Stimulated activated effector memory CD8-positive, alpha-beta T cell treated with anti-CD3 and anti-CD28 coated beads, Interleukin-12 subunit alpha, Interleukin-12 subunit beta, amount 100 ng/mL, for 72 hours (primary cell): Measurements from ENCODE around the gene BSPRY.
A peak's percentile ranks its signal among the peaks of the same experiment; 100 is the strongest.
"Not testable (repeated sequence)": the region's sequence is repeated elsewhere in the genome, so short reads cannot be mapped to it uniquely, and the experiment has no call there.

Source experiments
- ATAC-seq: fragments of 150-1000 bp; cut with Tn5 transposase; 2 replicates; pipeline ENCODE4 v1.10.0; 2021
- DNase-seq, 2 donors: peaks; one replicate each; pipeline ENCODE4 v3.0.0; 2021 to 2022; ENCODE audit warnings: low spot score in 2 of 2
- H3K27ac Mint-ChIP-seq: one replicate; pipeline ENCODE4 v1.8.0; 2022; ENCODE audit warnings: mild to moderate bottlenecking, mixed read lengths
- H3K36me3 Mint-ChIP-seq: one replicate; pipeline ENCODE4 v1.8.0; 2022; ENCODE audit warnings: mild to moderate bottlenecking, mixed read lengths
- H3K4me1 Mint-ChIP-seq: one replicate; pipeline ENCODE4 v1.8.0; 2022; ENCODE audit warnings: mixed read lengths
- H3K4me3 Mint-ChIP-seq: one replicate; pipeline ENCODE4 v1.8.0; 2022; ENCODE audit warnings: mild to moderate bottlenecking, mixed read lengths
- H3K9me3 Mint-ChIP-seq: one replicate; pipeline ENCODE4 v1.8.0; 2022; ENCODE audit warnings: mixed read lengths

BSPRY gene

DNA sequence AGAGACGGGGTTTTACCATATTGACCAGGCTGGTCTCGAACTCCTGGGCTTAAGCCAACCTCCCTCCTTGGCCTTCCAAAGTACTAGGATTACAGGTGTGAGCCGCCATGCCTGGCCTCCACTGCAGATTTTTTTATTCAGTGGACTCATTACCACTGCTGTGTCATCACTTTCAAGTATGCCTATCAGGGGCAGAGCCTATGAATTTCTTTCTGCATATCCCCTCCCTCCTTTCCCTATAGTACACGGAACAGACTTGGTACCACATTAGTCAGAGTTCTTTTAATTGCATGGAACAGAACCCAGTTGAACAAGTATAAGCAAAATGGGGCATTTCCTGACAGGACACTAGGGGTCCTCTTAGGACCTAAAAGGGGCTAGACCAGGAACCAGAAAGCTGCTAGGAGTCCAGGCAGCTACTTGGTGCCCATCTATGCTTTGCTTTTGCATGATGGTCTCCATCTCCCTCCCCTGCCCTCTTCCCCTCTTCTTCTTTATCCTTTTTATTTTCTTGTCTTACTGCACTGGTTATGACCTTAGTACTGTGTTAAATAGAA, 5.8 kb downstream of the BSPRY start:
- H3K4me3 Mint-ChIP-seq = no peak overlapping the region
- DNase-seq (no peak), ATAC-seq (no peak)
- H3K27ac Mint-ChIP-seq = no peak overlapping the region
- no peaks in the 10 kb centered on the region for H3K9me3 Mint-ChIP-seq
- peaks cover 23% of the 10 kb centered on the region for H3K4me1 Mint-ChIP-seq
- H3K36me3 Mint-ChIP-seq = no peaks in the 10 kb centered on the region

DNA sequence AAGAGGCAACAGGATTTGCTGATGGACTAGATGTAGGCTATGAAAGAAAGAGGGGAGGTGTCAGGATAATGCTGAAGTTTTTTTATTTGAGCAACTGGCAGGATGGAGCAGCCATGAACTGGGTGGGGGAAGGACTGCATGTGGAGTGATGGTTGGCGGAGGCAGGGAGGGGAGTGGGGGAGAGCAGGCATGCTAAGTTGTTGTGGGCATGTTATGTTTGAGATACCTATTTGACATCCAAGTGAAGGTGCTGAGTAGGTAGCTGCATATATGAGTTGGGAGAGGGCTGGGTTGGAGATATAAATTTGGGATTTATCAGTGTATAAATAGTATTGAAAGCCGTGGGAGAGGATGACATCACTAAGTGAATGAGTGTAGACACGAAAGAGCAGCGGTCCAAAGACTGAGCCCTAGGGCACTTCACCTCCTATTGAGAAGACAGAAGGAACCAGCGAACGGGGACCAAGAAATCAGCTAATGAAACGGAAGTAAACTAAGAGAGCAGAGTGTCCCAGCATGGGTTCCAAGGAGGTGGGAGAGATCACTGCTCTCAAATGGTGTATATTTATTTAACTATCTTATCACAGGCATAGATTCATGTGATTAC, 7.4 kb downstream of the BSPRY start:
- no peak overlapping the region for H3K27ac Mint-ChIP-seq
- DNase-seq (no peak), ATAC-seq (no peak)
- no peaks in the 10 kb centered on the region for H3K9me3 Mint-ChIP-seq
- H3K36me3 Mint-ChIP-seq = no peaks in the 10 kb centered on the region
- H3K4me3 Mint-ChIP-seq = no peak overlapping the region
- H3K4me1 Mint-ChIP-seq = peaks cover 16% of the 10 kb centered on the region

DNA sequence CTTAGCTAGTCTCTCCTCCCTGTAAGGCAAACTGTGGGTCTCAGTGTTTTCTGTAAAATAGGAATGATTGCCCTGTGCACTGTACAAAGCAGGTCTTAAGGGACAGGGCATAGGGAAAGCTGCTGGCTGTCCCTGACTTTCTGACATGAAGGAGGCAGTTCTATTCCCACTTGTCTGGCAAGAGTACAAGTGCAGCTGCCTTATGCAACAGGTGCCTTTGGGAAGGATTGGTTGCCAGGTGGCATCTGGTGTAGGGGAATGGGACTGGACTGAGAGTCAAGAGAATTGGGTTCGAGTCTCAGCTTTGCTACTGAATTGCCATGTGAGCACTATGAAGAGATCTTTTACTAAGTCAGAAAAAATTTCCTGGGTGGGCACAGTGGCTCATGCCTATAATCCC, 10.0 kb downstream of the BSPRY start:
- ATAC-seq = no peak
- Mint-ChIP-seq H3K9me3 (no peaks in the 10 kb centered on the region), H3K36me3 (no peaks in the 10 kb centered on the region), H3K4me3 (no peak overlapping the region), H3K27ac (no peak overlapping the region), H3K4me1 (peaks cover 12% of the 10 kb centered on the region)
- DNase-seq = no peak

DNA sequence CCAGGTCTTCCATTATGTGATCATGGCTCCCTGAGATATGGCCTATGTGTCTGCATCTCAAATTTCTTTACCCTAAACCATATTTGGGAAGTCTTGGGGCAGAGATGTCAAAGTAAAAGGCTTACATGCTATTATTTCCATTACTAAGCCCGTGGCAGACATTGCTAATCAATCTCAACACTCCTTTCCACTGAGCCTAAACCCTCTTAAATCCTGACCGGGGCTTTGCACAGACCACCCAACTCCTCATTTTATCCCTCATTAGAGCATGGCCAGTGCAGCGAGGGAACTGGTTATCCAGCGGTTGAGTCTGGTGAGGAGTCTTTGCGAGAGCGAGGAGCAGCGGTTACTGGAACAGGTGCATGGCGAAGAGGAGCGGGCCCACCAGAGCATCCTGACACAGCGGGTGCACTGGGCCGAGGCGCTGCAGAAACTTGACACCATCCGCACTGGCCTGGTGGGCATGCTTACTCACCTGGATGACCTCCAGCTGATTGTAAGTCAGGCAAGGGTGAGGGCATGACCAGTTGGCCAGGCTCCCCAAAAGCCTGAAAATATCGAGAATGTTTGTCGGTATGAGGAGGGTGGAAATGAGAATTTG, 11.0 kb downstream of the BSPRY start:
- H3K36me3 Mint-ChIP-seq = no peaks in the 10 kb centered on the region
- H3K27ac Mint-ChIP-seq = no peak overlapping the region
- ATAC-seq (no peak), DNase-seq (no peak)
- H3K9me3 Mint-ChIP-seq = no peaks in the 10 kb centered on the region
- peaks cover 12% of the 10 kb centered on the region for H3K4me1 Mint-ChIP-seq
- H3K4me3 Mint-ChIP-seq = no peak overlapping the region

DNA sequence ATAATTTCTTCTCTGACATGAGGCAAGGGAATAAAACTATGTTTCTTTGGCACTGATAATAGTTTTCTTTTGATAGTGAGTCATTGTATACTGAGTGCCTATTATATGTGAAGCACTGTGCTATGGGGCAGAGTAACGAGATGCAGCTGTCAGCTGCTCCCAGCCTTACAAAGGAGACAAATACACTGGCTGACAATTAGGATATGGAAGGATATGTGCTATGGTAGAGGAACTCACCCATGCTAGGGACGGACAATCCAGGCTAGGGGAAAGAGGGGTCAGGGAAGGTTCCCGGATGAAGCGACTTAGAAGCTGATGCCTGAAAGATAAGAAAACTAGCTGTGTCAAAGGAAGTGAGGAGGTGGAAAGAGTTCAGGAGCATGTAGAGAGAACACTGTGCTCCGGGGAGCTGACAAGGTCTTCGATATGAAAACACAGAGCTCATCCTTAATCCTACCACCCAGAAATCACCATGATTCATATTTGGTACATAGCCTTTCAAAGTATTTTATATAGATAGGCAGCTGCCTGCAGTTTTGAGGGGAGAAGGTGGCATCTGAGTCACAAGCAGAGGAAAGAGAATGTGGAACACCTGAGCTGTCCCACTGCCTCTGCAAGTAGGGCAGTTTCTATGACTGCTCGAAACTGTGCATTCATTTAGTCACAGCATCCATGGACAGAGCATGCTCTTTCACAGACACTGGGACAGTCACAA, 12.1 kb downstream of the BSPRY start:
- Mint-ChIP-seq H3K4me3 (no peak overlapping the region), H3K9me3 (no peaks in the 10 kb centered on the region), H3K36me3 (no peaks in the 10 kb centered on the region), H3K27ac (no peak overlapping the region), H3K4me1 (peaks cover 12% of the 10 kb centered on the region)
- DNase-seq = no peak
- ATAC-seq = peak; percentile 93

DNA sequence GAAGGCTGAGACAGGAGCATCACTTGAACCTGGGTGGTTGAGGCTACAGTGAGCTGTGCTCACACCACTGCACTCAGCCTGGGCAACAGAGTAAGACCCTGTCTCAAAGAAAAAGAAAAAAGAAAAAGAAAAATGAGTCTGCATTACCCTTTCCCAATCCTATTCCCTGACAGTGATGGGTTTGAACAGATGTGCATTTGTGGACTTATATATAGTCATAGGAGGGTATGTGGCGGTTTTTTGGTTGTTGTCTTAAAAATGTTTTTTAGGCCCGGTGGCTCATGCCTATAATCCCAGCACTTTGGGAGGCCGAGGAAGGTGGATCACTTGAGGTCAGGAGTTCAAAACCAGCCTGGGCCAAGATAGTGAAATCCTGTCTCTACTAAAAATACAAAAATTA, 14.0 kb downstream of the BSPRY start:
- no peak for ATAC-seq
- peaks cover 12% of the 10 kb centered on the region for H3K4me1 Mint-ChIP-seq
- no peaks in the 10 kb centered on the region for H3K9me3 Mint-ChIP-seq
- H3K36me3 Mint-ChIP-seq = no peaks in the 10 kb centered on the region
- DNase-seq = no peak
- no peak overlapping the region for H3K4me3 Mint-ChIP-seq
- H3K27ac Mint-ChIP-seq = no peak overlapping the region

DNA sequence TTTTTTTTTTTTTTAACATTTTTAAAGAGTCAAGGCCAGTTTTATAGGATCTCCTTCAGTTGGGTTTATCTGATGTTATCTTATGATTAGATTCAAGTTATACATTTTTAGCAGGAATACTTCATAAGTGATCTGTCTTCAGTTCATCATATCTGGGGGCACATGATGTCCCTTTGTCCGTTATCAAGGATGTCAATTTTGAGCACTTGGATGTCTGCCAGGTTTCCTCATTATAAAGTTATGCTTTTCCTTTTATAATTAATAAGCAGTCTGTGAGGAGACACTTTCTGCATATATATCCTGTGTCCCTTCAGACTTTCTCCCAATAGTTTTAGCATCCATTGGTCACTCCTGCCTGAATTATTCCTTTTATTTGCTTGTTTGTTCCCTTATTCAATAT, 15.6 kb downstream of the BSPRY start:
- H3K9me3 Mint-ChIP-seq = no peaks in the 10 kb centered on the region
- DNase-seq (no peak), ATAC-seq (no peak)
- H3K4me3 Mint-ChIP-seq = no peak overlapping the region
- H3K36me3 Mint-ChIP-seq = no peaks in the 10 kb centered on the region
- H3K27ac Mint-ChIP-seq = no peak overlapping the region
- H3K4me1 Mint-ChIP-seq = peaks cover 12% of the 10 kb centered on the region

DNA sequence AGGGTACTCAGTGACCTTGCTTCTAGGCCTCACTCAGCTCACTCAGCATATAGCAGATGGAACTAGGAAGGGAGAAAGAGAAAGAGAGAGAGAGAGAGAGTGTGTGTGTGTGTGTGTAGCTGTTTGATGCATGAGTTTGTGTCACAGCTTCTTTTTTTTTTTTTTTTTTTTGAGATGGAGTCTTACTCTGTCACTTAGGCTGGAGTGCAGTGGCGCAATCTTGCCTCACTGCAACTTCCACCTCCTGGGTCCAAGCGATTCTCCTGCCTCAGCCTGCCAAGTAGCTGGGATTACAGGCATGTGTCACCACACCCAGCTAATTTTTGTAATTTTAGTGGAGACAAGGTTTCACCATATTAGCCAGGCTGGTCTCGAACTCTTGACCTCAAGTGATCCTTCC, 16.3 kb downstream of the BSPRY start:
- not testable (repeated sequence) for H3K9me3 Mint-ChIP-seq, H3K4me3 Mint-ChIP-seq, H3K27ac Mint-ChIP-seq, DNase-seq, ATAC-seq, H3K36me3 Mint-ChIP-seq
- H3K4me1 Mint-ChIP-seq = peaks cover 12% of the 10 kb centered on the region

DNA sequence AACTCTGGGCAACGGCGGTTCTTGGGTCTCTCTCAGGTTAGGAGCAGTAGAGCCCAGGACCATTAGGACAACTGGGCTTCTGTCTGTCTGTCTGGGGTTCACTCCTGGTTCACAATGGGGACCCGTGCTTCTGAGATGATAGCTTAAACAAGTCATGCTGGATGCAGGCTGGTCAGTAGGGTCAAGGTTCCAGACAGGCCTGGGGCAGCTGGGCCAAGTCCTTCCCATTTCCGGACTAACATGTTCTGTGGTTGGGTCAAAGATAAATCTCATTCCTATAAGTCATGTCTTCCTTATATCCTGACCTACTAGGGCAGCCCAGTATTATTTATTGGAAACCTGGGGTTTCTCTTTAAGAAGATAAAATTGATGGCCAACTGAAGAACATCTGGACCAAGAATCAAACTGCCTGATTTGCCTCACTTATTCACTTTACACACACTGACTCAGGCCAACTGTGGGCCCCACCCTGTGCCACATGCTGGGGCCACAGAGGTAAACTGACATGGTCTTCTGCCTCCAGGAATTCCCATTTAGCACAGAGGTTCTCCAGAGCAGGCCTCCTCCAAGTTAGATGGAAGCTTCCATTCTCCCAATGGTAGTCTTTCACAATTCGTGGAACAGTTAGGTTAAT, 19.1 kb downstream of the BSPRY start:
- no peak for ATAC-seq
- Mint-ChIP-seq H3K4me3 (no peak overlapping the region), H3K36me3 (peaks cover 14% of the 10 kb centered on the region), H3K9me3 (no peaks in the 10 kb centered on the region), H3K4me1 (no peaks in the 10 kb centered on the region), H3K27ac (no peak overlapping the region)
- DNase-seq = no peak

DNA sequence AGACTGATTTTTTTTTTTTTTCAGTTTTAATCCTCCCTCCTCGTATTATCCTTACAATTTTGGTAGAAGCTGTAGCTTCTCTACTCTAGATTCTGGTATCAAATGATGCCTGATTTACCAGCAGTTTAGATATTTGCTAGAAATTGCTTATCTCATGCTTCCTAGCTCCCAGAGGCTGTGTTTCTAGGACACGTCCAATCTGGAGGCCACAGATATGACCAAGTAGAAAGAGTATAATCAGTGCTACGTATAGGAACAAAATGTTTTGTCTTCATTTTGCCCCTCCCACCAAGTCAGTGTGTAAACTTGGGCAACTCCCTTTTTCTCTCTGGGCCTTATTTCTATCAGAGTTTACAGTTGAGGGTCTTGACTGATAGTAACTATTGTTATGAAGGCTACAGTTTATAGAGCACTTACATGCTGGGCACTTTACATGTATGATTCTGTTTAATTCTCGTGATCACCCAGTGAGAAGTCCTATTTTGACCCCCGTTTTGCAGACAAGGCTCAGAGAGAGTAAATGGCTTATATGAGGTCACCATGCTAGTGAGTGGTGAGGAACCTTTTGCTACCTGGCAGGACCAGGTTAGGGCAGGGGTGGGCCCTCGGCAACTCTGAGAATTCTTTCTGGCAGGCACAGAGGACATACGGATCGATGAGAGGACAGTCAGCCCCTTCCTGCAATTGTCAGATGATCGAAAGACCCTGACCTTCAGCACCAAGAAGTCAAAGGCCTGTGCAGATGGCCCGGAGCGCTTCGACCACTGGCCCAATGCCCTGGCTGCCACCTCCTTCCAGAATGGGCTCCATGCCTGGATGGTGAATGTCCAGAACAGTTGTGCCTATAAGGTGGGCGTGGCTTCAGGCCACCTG, 19.9 kb downstream of the BSPRY start:
- Mint-ChIP-seq H3K9me3 (no peaks in the 10 kb centered on the region), H3K4me1 (no peaks in the 10 kb centered on the region), H3K27ac (no peak overlapping the region), H3K4me3 (no peak overlapping the region), H3K36me3 (peaks cover 17% of the 10 kb centered on the region)
- no peak for ATAC-seq
- DNase-seq = no peak

DNA sequence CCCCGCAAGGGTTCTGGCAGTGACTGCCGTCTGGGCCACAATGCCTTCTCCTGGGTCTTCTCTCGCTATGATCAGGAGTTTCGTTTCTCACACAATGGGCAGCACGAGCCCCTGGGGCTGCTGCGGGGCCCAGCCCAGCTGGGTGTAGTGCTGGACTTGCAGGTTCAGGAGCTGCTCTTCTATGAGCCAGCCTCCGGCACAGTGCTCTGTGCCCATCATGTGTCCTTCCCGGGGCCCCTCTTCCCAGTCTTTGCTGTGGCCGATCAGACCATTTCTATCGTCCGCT, 20.5 kb downstream of the BSPRY start:
- H3K4me1 Mint-ChIP-seq = peaks cover 5% of the 10 kb centered on the region
- DNase-seq = no peak
- H3K36me3 Mint-ChIP-seq = peaks cover 23% of the 10 kb centered on the region
- H3K4me3 Mint-ChIP-seq = no peak overlapping the region
- no peaks in the 10 kb centered on the region for H3K9me3 Mint-ChIP-seq
- H3K27ac Mint-ChIP-seq = no peak overlapping the region
- ATAC-seq = no peak

DNA sequence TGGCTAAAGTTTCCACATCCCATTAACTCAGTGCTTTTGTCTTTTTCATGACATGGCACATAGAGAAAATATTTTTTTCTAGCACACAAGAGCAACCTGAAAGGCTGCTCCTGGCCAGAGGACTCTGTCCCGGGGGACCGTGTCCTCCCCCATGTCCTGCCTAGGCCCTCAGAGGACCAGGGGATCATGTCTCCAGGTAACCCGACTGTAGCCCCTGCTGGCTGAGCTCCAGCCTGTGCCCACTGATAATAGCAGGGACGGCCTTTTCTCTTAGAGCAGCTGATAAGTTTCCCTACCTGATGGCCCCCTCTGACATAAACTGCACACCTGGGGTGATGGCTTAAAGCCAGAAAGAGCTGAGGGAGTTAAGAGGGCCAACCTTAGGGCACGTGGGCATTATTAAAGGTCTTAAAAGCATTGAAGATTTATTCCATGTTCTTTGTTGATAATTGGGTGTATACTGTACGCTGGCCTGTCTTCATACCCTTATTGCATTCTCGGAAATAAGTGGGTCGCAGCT, 21.5 kb downstream of the BSPRY start:
- H3K4me1 Mint-ChIP-seq = peaks cover 15% of the 10 kb centered on the region
- DNase-seq (no peak), ATAC-seq (no peak)
- H3K4me3 Mint-ChIP-seq = no peak overlapping the region
- H3K36me3 Mint-ChIP-seq = peaks cover 33% of the 10 kb centered on the region
- H3K27ac Mint-ChIP-seq = no peak overlapping the region
- no peaks in the 10 kb centered on the region for H3K9me3 Mint-ChIP-seq

DNA sequence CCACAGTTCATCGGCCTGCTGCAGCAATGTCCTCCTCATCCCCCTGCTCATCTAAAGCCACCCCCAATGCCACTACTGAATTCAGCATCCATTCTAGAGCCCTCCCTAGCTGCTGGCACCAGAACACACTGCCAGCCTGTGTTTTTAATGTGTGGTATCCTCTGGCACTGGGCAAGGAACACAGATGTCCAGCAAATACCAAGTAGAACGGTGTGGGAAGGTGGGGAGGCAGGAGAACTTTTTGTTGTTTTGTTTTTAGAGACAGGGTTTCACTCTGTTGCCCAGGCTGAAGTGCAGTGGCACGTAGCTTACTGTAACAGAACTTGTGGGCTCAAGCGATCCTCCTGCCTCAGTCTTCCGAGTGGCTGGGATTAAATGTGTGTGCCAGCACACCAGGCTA, 22.7 kb downstream of the BSPRY start:
- peaks cover 15% of the 10 kb centered on the region for H3K4me1 Mint-ChIP-seq
- no peak overlapping the region for H3K4me3 Mint-ChIP-seq
- peak overlapping the region; percentile 77 for H3K27ac Mint-ChIP-seq
- H3K36me3 Mint-ChIP-seq = peaks cover 34% of the 10 kb centered on the region
- ATAC-seq (no peak), DNase-seq (no peak)
- no peaks in the 10 kb centered on the region for H3K9me3 Mint-ChIP-seq

DNA sequence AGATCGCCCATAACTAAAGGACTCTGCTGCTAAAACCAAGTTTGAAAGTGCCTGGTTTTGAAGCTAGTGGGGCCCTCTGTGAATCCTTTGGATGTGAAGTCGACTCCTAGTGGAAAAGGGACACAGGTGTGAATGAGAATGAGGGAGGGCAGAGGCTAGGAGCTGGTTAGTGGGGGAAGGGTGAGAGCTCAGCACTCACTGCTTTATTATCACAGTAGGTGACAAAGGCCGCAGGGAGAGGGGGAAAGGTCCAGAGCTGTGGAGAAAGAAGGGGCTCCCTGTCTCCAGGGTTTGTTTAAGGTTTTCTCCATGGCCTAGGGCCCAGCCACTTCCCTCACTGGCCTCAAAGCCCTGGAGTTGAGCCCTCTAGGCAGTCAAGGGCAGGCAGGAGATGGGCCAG, 23.9 kb downstream of the BSPRY start:
- no peak for DNase-seq
- H3K27ac Mint-ChIP-seq = no peak overlapping the region
- H3K4me1 Mint-ChIP-seq = peaks cover 15% of the 10 kb centered on the region
- H3K9me3 Mint-ChIP-seq = no peaks in the 10 kb centered on the region
- no peak overlapping the region for H3K4me3 Mint-ChIP-seq
- peaks cover 39% of the 10 kb centered on the region for H3K36me3 Mint-ChIP-seq
- ATAC-seq = no peak
